ENCODE measurements around the gene AMBRA1. TPM values are rescaled to one million over a fixed set of nuclear protein-coding genes. Genes with fewer than 3 reads are reported as not detected.
A peak's percentile ranks its signal among the peaks of the same experiment; 100 is the strongest.
"Not testable (repeated sequence)": the region's sequence is repeated elsewhere in the genome, so short reads cannot be mapped to it uniquely, and the experiment has no call there.

AMBRA1 gene
- total RNA-seq, 4 donors from 2014 or later = 20.2 to 31.3 (median 25.9) TPM

- no peaks in the 10 kb centered on the region for H3K27me3 ChIP-seq
- H3K36me3 ChIP-seq = peaks cover 0 to 5% (median 0%) of the 10 kb centered on the region in 3 donors
- H3K4me3 ChIP-seq = peak overlapping the region in 1 of 4 donors; percentile 34
- intact Hi-C loops (cut with DNase I) = no loop called here
- 33 to 57% methylated on average over 9 to 11 of the region's 11 CpGs for WGBS, 2 donors
- peak overlapping the region in 3 of 4 donors; percentile 22 to 25 (median 25) for H3K27ac ChIP-seq
- peaks cover 13 to 68% (median 35%) of the 10 kb centered on the region in 3 donors for H3K4me1 ChIP-seq
- TF ChIP-seq CTCF (IDR thresholded peaks at IDR 0.05) (no peak), POLR2A (IDR thresholded peaks at IDR 0.05) (no peak)
- no peak for DNase-seq
- H3K9me3 ChIP-seq = no peaks in the 10 kb centered on the region
These were observed 2.9 kb downstream of the AMBRA1 start for GRCh38 chr11:46590740-46591605.

- H3K9me3 ChIP-seq = no peaks in the 10 kb centered on the region
- no peak overlapping the region for H3K27ac ChIP-seq
- peaks cover 13 to 61% (median 33%) of the 10 kb centered on the region in 3 donors for H3K4me1 ChIP-seq
- H3K36me3 ChIP-seq = peaks cover 0 to 5% (median 0%) of the 10 kb centered on the region in 3 donors
- TF ChIP-seq POLR2A (IDR thresholded peaks at IDR 0.05) = no peak
- no peak for TF ChIP-seq CTCF (IDR thresholded peaks at IDR 0.05)
- DNase-seq = no peak
- no peaks in the 10 kb centered on the region for H3K27me3 ChIP-seq
- no peak overlapping the region for H3K4me3 ChIP-seq
- intact Hi-C loops (cut with DNase I) = no loop called here
These were observed 4.9 kb downstream of the AMBRA1 start for GRCh38 chr11:46588915-46589314.

- no peak for DNase-seq
- WGBS, 2 donors = 78 to 81% methylated on average over 5 of the region's 5 CpGs
- TF ChIP-seq CTCF (IDR thresholded peaks at IDR 0.05) (no peak), POLR2A (IDR thresholded peaks at IDR 0.05) (no peak)
- intact Hi-C loops (cut with DNase I) = no loop called here
- H3K4me3 ChIP-seq = no peak overlapping the region
- no peak overlapping the region for H3K27ac ChIP-seq
- peaks cover 12 to 58% (median 33%) of the 10 kb centered on the region in 3 donors for H3K4me1 ChIP-seq
- H3K36me3 ChIP-seq = peaks cover 0 to 5% (median 0%) of the 10 kb centered on the region in 3 donors
- no peaks in the 10 kb centered on the region for H3K9me3 ChIP-seq
- H3K27me3 ChIP-seq = no peaks in the 10 kb centered on the region
These were observed 5.7 kb downstream of the AMBRA1 start for GRCh38 chr11:46588131-46588530.

- H3K4me3 ChIP-seq; H3K9me3 ChIP-seq; H3K36me3 ChIP-seq; H3K27ac ChIP-seq; intact Hi-C loops (cut with DNase I); H3K27me3 ChIP-seq; DNase-seq: not testable (repeated sequence)
- no CpG with 5 or more reads among the region's 1 CpG for WGBS, 2 donors
- H3K4me1 ChIP-seq = peaks cover 0 to 12% (median 1%) of the 10 kb centered on the region in 3 donors
These were observed 10.3 kb downstream of the AMBRA1 start for GRCh38 chr11:46583513-46583912.

- H3K4me3 ChIP-seq = no peak overlapping the region
- peaks cover 0 to 4% (median 0%) of the 10 kb centered on the region in 3 donors for H3K4me1 ChIP-seq
- intact Hi-C loops (cut with DNase I) = no loop called here
- no peak overlapping the region for H3K27ac ChIP-seq
- 95 to 96% methylated on average over 5 of the region's 5 CpGs for WGBS, 2 donors
- no peaks in the 10 kb centered on the region for H3K27me3 ChIP-seq
- TF ChIP-seq POLR2A (IDR thresholded peaks at IDR 0.05) (no peak), CTCF (IDR thresholded peaks at IDR 0.05) (no peak)
- peaks cover 0 to 5% (median 0%) of the 10 kb centered on the region in 3 donors for H3K36me3 ChIP-seq
- no peaks in the 10 kb centered on the region for H3K9me3 ChIP-seq
- no peak for DNase-seq
These were observed 11.2 kb downstream of the AMBRA1 start for GRCh38 chr11:46582588-46582987.
